HL-60 (cell line): Measurements from ENCODE around the gene PRKD1.

Experiments
- DNase-seq, 2 experiments: peaks; one replicate each; pipeline ENCODE4 v3.0.0-alpha.2; 2010 to 2020; ENCODE audit warnings: low read depth in 1 of 2, low spot score in 1 of 2
- H3K27ac ChIP-seq: fragments of 250-450 bp; sonication (Bioruptor Pico); replicated peaks from 2 replicates; pipeline ENCODE4 v1.5.1; 2020; ENCODE audit warnings: mild to moderate bottlenecking, moderate library complexity
- H3K27me3 ChIP-seq: fragments of 250-450 bp; sonication (Bioruptor Pico); 2 replicates; pipeline ENCODE4 v1.5.1; 2021; ENCODE audit warnings: mild to moderate bottlenecking, moderate library complexity; ENCODE audit not compliant: insufficient read depth, poor library complexity, severe bottlenecking
- H3K4me3 ChIP-seq: replicated peaks from 2 replicates; pipeline ENCODE4 v1.5.1; 2011; ENCODE audit warnings: mild to moderate bottlenecking, control low read depth, low read length; ENCODE audit not compliant: insufficient read depth
- GABPA ChIP-seq: IDR thresholded peaks from 2 replicates; pipeline ENCODE4 v1.6.1; 2012; ENCODE audit warnings: low read depth
- POLR2AphosphoS5 ChIP-seq: IDR thresholded peaks from 2 replicates; pipeline ENCODE4 v1.6.1; 2012; ENCODE audit warnings: low read depth
- REST ChIP-seq: IDR thresholded peaks from 2 replicates; pipeline ENCODE4 v1.6.1; 2012; ENCODE audit warnings: low read depth; ENCODE audit not compliant: insufficient replicate concordance
- SPI1 ChIP-seq: IDR thresholded peaks from 2 replicates; pipeline ENCODE4 v1.6.1; 2012; ENCODE audit warnings: low read depth, mild to moderate bottlenecking, borderline replicate concordance
- TF ChIP-seq, protein P1 (sequence below): IDR thresholded peaks from one replicate; pipeline ENCODE4 v1.5.1; 2011; ENCODE audit warnings: low read length, control low read depth, inconsistent platforms; ENCODE audit not compliant: insufficient read depth

The PRKD1 gene

DNA sequence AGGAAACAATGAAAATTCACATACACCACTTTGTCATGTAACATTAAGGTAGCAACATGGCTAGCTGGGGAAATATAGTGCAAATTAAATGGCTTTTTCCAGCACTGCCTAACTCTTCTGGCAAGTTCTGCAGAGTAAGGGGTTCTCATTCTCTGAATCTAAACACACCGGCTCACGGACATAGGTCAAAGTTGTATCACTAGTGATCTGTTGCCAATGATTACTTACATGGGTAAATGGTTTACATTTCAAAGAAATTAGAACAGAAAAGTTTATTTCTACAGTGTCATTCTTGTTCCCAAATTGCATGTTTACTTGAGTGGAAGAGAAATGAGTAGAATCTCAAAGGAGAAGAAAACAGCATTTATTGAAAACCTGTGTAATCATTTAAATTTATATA is 381.9 kb downstream of the PRKD1 start:
- Histone ChIP-seq H3K27me3 (no peaks in the 10 kb centered on the region), H3K4me3 (no peak overlapping the region), H3K27ac (no peak overlapping the region)
- no peak for TF ChIP-seq POLR2AphosphoS5
- no peak for TF ChIP-seq GABPA
- TF ChIP-seq, protein P1, sequence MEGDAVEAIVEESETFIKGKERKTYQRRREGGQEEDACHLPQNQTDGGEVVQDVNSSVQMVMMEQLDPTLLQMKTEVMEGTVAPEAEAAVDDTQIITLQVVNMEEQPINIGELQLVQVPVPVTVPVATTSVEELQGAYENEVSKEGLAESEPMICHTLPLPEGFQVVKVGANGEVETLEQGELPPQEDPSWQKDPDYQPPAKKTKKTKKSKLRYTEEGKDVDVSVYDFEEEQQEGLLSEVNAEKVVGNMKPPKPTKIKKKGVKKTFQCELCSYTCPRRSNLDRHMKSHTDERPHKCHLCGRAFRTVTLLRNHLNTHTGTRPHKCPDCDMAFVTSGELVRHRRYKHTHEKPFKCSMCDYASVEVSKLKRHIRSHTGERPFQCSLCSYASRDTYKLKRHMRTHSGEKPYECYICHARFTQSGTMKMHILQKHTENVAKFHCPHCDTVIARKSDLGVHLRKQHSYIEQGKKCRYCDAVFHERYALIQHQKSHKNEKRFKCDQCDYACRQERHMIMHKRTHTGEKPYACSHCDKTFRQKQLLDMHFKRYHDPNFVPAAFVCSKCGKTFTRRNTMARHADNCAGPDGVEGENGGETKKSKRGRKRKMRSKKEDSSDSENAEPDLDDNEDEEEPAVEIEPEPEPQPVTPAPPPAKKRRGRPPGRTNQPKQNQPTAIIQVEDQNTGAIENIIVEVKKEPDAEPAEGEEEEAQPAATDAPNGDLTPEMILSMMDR, result no peak
- TF ChIP-seq SPI1, result no peak
- no peak for DNase-seq

DNA sequence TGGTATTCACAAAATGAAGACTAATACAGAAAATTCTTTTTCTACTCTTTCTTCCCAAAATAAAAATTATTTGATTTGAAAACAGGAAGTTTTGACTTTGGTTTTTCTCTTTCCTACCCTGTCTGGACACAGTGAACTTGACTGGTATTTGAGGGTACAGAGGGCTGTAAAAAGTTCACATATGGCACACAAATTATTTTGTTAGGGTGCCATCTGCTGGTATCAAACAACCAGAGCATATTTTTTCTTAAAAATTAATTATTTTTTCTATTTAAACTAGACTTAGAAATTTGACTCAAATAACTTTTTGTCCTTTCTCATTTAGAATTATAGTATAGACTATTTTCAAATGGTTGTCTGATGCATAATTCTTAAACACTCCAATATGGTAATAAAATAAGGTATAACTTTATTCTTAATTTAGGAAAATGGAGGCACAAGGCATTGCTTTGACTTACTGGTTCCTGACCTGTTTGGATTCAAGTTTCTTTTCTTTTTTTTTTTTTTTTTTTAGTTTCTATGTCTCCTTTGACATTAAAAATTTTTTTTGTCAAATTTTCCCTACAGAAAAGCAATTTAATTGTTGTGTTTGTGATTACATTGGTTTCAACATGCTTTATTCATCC is 390.6 kb downstream of the PRKD1 start:
- no peak overlapping the region for H3K27ac ChIP-seq
- no peak overlapping the region for H3K4me3 ChIP-seq
- no peak for DNase-seq
- TF ChIP-seq, protein P1, result no peak
- TF ChIP-seq POLR2AphosphoS5, result no peak
- TF ChIP-seq REST, result no peak
- TF ChIP-seq SPI1, result no peak
- TF ChIP-seq GABPA, result no peak
- no peaks in the 10 kb centered on the region for H3K27me3 ChIP-seq

- no peak for DNase-seq
- no peak overlapping the region for H3K4me3 ChIP-seq
- H3K27ac ChIP-seq, result no peak overlapping the region
- no peaks in the 10 kb centered on the region for H3K27me3 ChIP-seq
- TF ChIP-seq GABPA (no peak), SPI1 (0 out of 2 replicates have a peak, but pooled peaks have one; percentile 3), REST (no peak), POLR2AphosphoS5 (no peak)
Observed at GRCh38 chr14:29529418-29529817, 398.2 kb downstream of the PRKD1 start.

DNA sequence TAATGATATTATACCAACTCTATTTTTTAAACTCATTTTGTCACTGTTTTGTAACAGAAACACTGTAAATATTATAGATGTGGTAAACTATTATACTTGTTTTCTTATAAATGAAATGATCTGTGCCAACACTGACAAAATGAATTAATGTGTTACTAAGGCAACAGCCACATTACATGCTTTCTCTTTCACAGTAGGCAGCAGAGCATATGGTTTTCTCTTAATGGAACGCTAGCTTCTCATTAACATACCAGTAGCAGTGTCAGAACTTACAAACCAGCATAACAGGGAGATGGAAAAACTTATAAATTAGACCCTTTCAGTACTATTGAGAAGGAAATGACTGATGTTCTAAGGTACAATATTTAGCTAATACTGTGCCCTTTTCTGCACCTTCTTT is 398.8 kb downstream of the PRKD1 start:
- TF ChIP-seq GABPA (no peak), REST (no peak), POLR2AphosphoS5 (no peak), SPI1 (no peak)
- TF ChIP-seq, protein P1, result no peak
- Histone ChIP-seq H3K4me3 (no peak overlapping the region), H3K27ac (no peak overlapping the region), H3K27me3 (no peaks in the 10 kb centered on the region)
- DNase-seq, result no peak
